ENCODE measurements around the gene CCDC116. TPM values are rescaled to one million over a fixed set of nuclear protein-coding genes. Genes with fewer than 3 reads are reported as not detected.

CCDC116 gene
- total RNA-seq, 4 donors from 2014 or later = 0.20 to 0.22 TPM; not detected in 2

DNA sequence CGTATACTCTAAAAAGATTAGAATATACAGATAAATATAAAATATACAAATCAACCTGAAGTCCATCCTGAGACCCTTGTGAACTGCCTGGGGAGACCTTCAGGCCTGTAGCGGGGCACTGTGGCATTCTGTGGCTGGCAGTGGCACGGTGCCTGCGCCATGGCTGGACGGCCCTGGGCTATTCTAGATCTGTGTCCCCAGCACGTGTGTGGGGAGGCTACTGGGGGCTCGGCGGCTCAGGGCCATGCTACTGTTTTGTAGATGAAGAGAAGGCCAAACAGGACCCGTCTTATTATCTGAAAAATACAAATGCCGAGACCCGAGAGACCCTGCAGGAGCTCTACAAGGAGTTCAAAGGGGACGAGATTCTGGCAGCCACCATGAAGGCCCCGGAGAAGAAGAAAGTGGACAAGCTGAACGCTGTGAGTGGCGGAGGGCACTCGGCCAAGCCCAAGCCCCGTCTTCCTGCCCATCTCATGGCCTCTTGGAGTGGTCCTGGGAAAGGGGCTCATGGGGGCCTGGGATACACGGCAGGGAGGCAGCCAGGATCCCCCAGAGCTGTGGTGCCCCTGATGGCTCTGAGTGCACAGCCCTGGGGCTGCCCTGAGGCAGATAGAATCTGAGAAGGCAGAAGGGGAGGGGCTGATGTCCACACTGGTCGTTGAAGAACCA, 52.1 kb downstream of the CCDC116 start:
- H3K9me3 ChIP-seq = no peaks in the 10 kb centered on the region
- no peak overlapping the region for H3K4me3 ChIP-seq
- in situ Hi-C loops (cut with MboI; ENCODE audit: low sequenced_read_pairs in 4 of 4) (no loop called here), intact Hi-C loops (cut with DNase I; ENCODE audit: low total_unique reads) (no loop called here)
- no peak for DNase-seq
- ATAC-seq = no peak
- peaks cover 0 to 73% of the 10 kb centered on the region in 2 donors for H3K36me3 ChIP-seq
- no peaks in the 10 kb centered on the region for H3K27me3 ChIP-seq
- no peaks in the 10 kb centered on the region for H3K4me1 ChIP-seq
- no peak overlapping the region for H3K27ac ChIP-seq
- TF ChIP-seq, protein P1, sequence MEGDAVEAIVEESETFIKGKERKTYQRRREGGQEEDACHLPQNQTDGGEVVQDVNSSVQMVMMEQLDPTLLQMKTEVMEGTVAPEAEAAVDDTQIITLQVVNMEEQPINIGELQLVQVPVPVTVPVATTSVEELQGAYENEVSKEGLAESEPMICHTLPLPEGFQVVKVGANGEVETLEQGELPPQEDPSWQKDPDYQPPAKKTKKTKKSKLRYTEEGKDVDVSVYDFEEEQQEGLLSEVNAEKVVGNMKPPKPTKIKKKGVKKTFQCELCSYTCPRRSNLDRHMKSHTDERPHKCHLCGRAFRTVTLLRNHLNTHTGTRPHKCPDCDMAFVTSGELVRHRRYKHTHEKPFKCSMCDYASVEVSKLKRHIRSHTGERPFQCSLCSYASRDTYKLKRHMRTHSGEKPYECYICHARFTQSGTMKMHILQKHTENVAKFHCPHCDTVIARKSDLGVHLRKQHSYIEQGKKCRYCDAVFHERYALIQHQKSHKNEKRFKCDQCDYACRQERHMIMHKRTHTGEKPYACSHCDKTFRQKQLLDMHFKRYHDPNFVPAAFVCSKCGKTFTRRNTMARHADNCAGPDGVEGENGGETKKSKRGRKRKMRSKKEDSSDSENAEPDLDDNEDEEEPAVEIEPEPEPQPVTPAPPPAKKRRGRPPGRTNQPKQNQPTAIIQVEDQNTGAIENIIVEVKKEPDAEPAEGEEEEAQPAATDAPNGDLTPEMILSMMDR (IDR thresholded peaks at IDR 0.05 in 4 of 5, conservative IDR thresholded peaks at IDR 0.05 in 1 of 5) = no peak
- TF ChIP-seq POLR2A (IDR thresholded peaks at IDR 0.05) = no peak

DNA sequence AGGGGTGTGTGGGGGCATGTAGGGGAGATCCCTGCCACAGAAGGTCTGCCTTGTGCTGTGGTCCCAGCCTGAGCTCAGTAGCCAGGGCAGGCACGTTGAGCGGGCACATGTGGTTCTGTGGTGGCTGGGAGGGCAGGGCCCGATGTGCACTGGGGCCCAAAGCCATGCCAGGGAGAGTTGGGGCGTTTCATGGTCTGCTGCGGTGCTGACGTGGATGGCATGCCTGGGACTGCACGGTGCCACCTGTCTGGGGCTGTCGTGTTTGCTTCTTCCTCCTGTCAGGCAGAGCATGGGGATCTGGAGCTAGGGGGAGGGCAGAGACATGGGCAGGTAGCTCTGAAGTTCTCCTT, 52.6 kb downstream of the CCDC116 start:
- ATAC-seq (no peak), DNase-seq (no peak)
- no peaks in the 10 kb centered on the region for H3K4me1 ChIP-seq
- in situ Hi-C loops (cut with MboI; ENCODE audit: low sequenced_read_pairs in 4 of 4) (no loop called here), intact Hi-C loops (cut with DNase I; ENCODE audit: low total_unique reads) (no loop called here)
- H3K36me3 ChIP-seq = peaks cover 0 to 73% of the 10 kb centered on the region in 2 donors
- H3K9me3 ChIP-seq = no peaks in the 10 kb centered on the region
- no peak overlapping the region for H3K27ac ChIP-seq
- TF ChIP-seq, protein P1 (IDR thresholded peaks at IDR 0.05 in 4 of 5, conservative IDR thresholded peaks at IDR 0.05 in 1 of 5) = no peak
- no peak for TF ChIP-seq POLR2A (IDR thresholded peaks at IDR 0.05)
- H3K4me3 ChIP-seq = no peak overlapping the region
- no peaks in the 10 kb centered on the region for H3K27me3 ChIP-seq

DNA sequence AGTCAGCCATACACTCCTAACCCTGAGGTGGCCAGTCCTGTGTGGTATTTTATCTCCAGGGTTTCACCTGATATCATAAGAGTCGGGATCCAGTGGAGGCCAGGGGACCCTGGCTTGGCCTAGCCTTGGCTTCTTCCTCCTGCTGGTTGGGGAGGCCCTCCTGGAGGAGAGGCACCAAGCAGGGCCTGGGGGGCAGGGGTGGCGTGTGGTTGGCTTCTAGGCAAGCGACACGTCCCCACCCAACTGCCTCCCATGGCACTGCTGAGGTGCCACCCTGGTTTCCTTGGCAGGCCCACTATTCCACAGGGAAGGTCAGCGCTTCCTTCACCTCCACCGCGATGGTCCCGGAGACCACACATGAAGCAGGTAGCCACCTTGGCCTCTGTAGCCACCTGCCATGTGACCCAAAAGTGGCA, 53.6 kb downstream of the CCDC116 start:
- peaks cover 0 to 73% of the 10 kb centered on the region in 2 donors for H3K36me3 ChIP-seq
- H3K27ac ChIP-seq = no peak overlapping the region
- DNase-seq = no peak
- H3K27me3 ChIP-seq = no peaks in the 10 kb centered on the region
- intact Hi-C loops (cut with DNase I; ENCODE audit: low total_unique reads) = no loop called here
- H3K9me3 ChIP-seq = no peaks in the 10 kb centered on the region
- in situ Hi-C loops (cut with MboI; ENCODE audit: low sequenced_read_pairs in 4 of 4) = no loop called here
- ATAC-seq = no peak
- H3K4me1 ChIP-seq = no peaks in the 10 kb centered on the region
- TF ChIP-seq, protein P1 (IDR thresholded peaks at IDR 0.05 in 4 of 5, conservative IDR thresholded peaks at IDR 0.05 in 1 of 5) = no peak
- no peak for TF ChIP-seq POLR2A (IDR thresholded peaks at IDR 0.05)
- no peak overlapping the region for H3K4me3 ChIP-seq

MicroRNA genes within 50 kb of the gene (microRNA counts, 767-probe panel; counts per million panel counts)
- microRNA hsa-miR-130b-3p = 356 to 448 counts per million in 2 donors
- microRNA hsa-miR-301b = 356 to 448 counts per million in 2 donors

Small RNA genes within 50 kb of the gene (microRNA-seq; reads per million reads assigned to microRNA genes)
- gene MIR130B (ENCODE audit: borderline replicate concordance in 2 of 2) = 45.0 to 62.3 reads per million in 2 donors
- 0.85 to 1.2 reads per million in 2 donors for gene MIR301B (ENCODE audit: borderline replicate concordance in 2 of 2)

Other genes starting within 250 kb of the CCDC116 start
- gene RIMBP3B, start 249.0 kb upstream of the CCDC116 start, total RNA-seq = not detected
- 1 to 10 TPM; 1.5 to 4.0 (median 2.0) TPM for gene HIC2, start 215.4 kb upstream of the CCDC116 start, total RNA-seq
- gene TMEM191C, start 165.4 kb upstream of the CCDC116 start, total RNA-seq = under 1 TPM in 1 of 4 donors, not detected in 3; 0.16 TPM
- under 1 TPM in 1 of 4 donors, not detected in 3; 0.04 TPM for gene RIMBP3C, start 81.3 kb upstream of the CCDC116 start, total RNA-seq
- gene UBE2L3, start 65.0 kb upstream of the CCDC116 start, total RNA-seq = 10 to 100 TPM; 61.5 to 88.7 (median 70.5) TPM
- 10 to 100 TPM in 1 of 4 donors, 1 to 10 TPM in 3; 5.2 to 10.8 (median 6.3) TPM for gene YDJC, start 2.7 kb upstream of the CCDC116 start, total RNA-seq
- gene SDF2L1, start 9.5 kb downstream of the CCDC116 start, total RNA-seq = 10 to 100 TPM in 3 of 4 donors, 1 to 10 TPM in 1; 8.5 to 33.2 (median 23.3) TPM
- gene PPIL2, start 33.3 kb downstream of the CCDC116 start, total RNA-seq = 10 to 100 TPM; 16.8 to 24.8 (median 20.5) TPM
- 10 to 100 TPM; 23.6 to 42.1 (median 36.4) TPM for gene YPEL1, start 103.0 kb downstream of the CCDC116 start, total RNA-seq
- gene MAPK1, start 234.9 kb downstream of the CCDC116 start, total RNA-seq = 10 to 100 TPM; 39.8 to 79.5 (median 57.2) TPM

Data from gastrocnemius medialis (tissue), 4 donors.